GM12878 (cell line): Measurements from ENCODE around the gene TXNIP. TPM values are rescaled to one million over a fixed set of nuclear protein-coding genes. Genes with fewer than 3 reads are reported as not detected.
A peak's percentile ranks its signal among the peaks of the same experiment; 100 is the strongest.

Experiments
- ATAC-seq: fragments of 200-7000 bp; cut with Tn5 transposase; 3 replicates; pipeline ENCODE4 v1.9.1; 2020; ENCODE audit warnings: mild to moderate bottlenecking, moderate library complexity
- BruUV-seq: library from RNA; stranded (reverse); fragments of 400-500 nt; replicated peaks from 2 replicates; lab custom pipeline; 2021; lab: Mats Ljungman, UMichigan
- CTCF ChIA-PET: fragments of 300-600 bp; sonication (Branson Sonifier 250); formaldehyde crosslinking; extraction: SDS; loops from one replicate; lab custom pipeline; 2021; ENCODE audit warnings: inconsistent platforms; lab: Yijun Ruan, JAX
- POLR2A ChIA-PET: fragments of 350-600 bp; formaldehyde crosslinking; extraction: SDS; loops from one replicate; lab custom pipeline; 2021; ENCODE audit warnings: inconsistent platforms; lab: Charles Lee
- RAD21 ChIA-PET: fragments of 300-600 bp; sonication (Branson Sonifier 250); formaldehyde crosslinking; loops from one replicate; lab custom pipeline; 2023; ENCODE audit warnings: antibody characterized with exemption; ENCODE audit not compliant: unreplicated experiment; lab: Charles Lee
- SMC1A ChIA-PET: fragments of 300-600 bp; sonication (Branson Sonifier 250); formaldehyde crosslinking; loops from one replicate; lab custom pipeline; 2023; ENCODE audit not compliant: unreplicated experiment, uncharacterized antibody; lab: Charles Lee
- DNase-seq: peaks from one replicate; pipeline ENCODE4 v3.0.0-alpha.2; 2011; ENCODE audit warnings: low read depth, low spot score
- FAIRE-seq: peaks from 3 replicates; lab custom pipeline; 2011; peaks lifted over from hg19 to GRCh38; lab: Jason Lieb, UNC
- H2AFZ ChIP-seq: 2 replicates; pipeline ENCODE4 v1.6.0; 2011; ENCODE audit warnings: low read depth, low read length, control low read depth; ENCODE audit not compliant: control insufficient read depth
- H3K27ac ChIP-seq: 2 replicates; pipeline ENCODE4 v1.5.1; 2011; ENCODE audit warnings: control low read depth; ENCODE audit not compliant: control insufficient read depth, insufficient read depth
- H3K27me3 ChIP-seq, 2 experiments: replicated peaks in 1 of 2; 2 replicates each; pipeline versions ENCODE4 v1.6.0 to v1.6.1; 2011; ENCODE audit warnings: low read length in 1 of 2; ENCODE audit not compliant: control insufficient read depth in 2 of 2, insufficient read depth in 2 of 2
- H3K36me3 ChIP-seq, 2 experiments: 2 replicates each; pipeline ENCODE4 v1.5.1; 2011; ENCODE audit warnings: low read length in 1 of 2; ENCODE audit not compliant: control insufficient read depth in 2 of 2, insufficient read depth in 2 of 2
- H3K4me1 ChIP-seq: 2 replicates; pipeline ENCODE4 v1.6.1; 2011; ENCODE audit warnings: mild to moderate bottlenecking, low read length, moderate library complexity, mixed read lengths; ENCODE audit not compliant: control insufficient read depth, insufficient read depth
- H3K4me2 ChIP-seq: 2 replicates; pipeline ENCODE4 v1.6.0; 2011; ENCODE audit warnings: control low read depth; ENCODE audit not compliant: control insufficient read depth, insufficient read depth
- H3K4me3 ChIP-seq: fragments of 200-600 bp; sonication (generic); 2 replicates; pipeline ENCODE4 v1.5.1; 2016
- H3K79me2 ChIP-seq: 2 replicates; pipeline ENCODE4 v1.6.0; 2011; ENCODE audit warnings: low read length; ENCODE audit not compliant: control insufficient read depth, insufficient read depth
- H3K9ac ChIP-seq: 2 replicates; pipeline ENCODE4 v1.8.0; 2011; ENCODE audit warnings: low read length, control low read depth, mixed read lengths; ENCODE audit not compliant: control insufficient read depth, insufficient read depth
- H3K9me3 ChIP-seq: replicated peaks from 3 replicates; pipeline ENCODE4 v1.5.1; 2011; ENCODE audit warnings: mild to moderate bottlenecking, low read length; ENCODE audit not compliant: control insufficient read depth, insufficient read depth
- H4K20me1 ChIP-seq: 2 replicates; pipeline ENCODE4 v1.6.0; 2011; ENCODE audit not compliant: control insufficient read depth, insufficient read depth
- CTCF ChIP-seq, 3 experiments: IDR thresholded peaks in 2 of 3; conservative IDR thresholded peaks in 1 of 3; 2 replicates each; pipeline ENCODE4 v1.5.1; 2011; ENCODE audit warnings: low read depth in 3 of 3, low read length in 3 of 3, mild to moderate bottlenecking in 3 of 3, control low read depth in 2 of 3, moderate library complexity in 2 of 3, inconsistent platforms in 1 of 3, mixed read lengths in 1 of 3; ENCODE audit not compliant: control insufficient read depth in 2 of 3, insufficient read depth in 1 of 3; ENCODE audit errors: extremely low read depth in 1 of 3
- RAD21 ChIP-seq: IDR thresholded peaks from 2 replicates; pipeline ENCODE4 v1.6.1; 2011; ENCODE audit warnings: mild to moderate bottlenecking, low read depth, low read length, moderate library complexity; ENCODE audit not compliant: insufficient read depth
- SKIL ChIP-seq: fragments of 450-650 bp; IDR thresholded peaks from 2 replicates; pipeline ENCODE4 v1.6.1; 2017; ENCODE audit warnings: mild to moderate bottlenecking, low read depth, inconsistent platforms; ENCODE audit not compliant: poor library complexity, severe bottlenecking
- SMAD1 ChIP-seq: fragments of 450-650 bp; IDR thresholded peaks from 2 replicates; pipeline ENCODE4 v1.6.1; 2018; ENCODE audit warnings: mild to moderate bottlenecking, low read depth; ENCODE audit not compliant: partially characterized antibody
- SMC3 ChIP-seq: IDR thresholded peaks from 2 replicates; pipeline ENCODE4 v1.6.1; 2011; ENCODE audit warnings: low read length, improper control_type of control experiment, borderline replicate concordance
- WGBS: methylation state at CpG from one replicate; pipeline ENCODE4 v1.1.6; 2016; ENCODE audit warnings: low lambda C conversion rate; ENCODE audit not compliant: insufficient replicate concordance, insufficient coverage; ENCODE audit errors: missing lambda C conversion rate; 5-methylcytosine and 5-hydroxymethylcytosine counted together
- in situ Hi-C: fragments of 300-500 bp; cut with MboI; formaldehyde crosslinking; loops from 9 replicates; pipeline ENCODE4 v1.14.3; 2018; ENCODE audit warnings: mixed read lengths
- intact Hi-C: fragments of 100-400 bp; cut with micrococcal nuclease; formaldehyde crosslinking; loops from one replicate; pipeline ENCODE4 v1.14.2; 2022; ENCODE audit not compliant: unreplicated experiment
- polyA plus RNA-seq, 11 experiments: library from polyadenylated mRNA; depleted of rRNA in 4 of 11; unstranded in 6 of 11; stranded (reverse) in 5 of 11; fragments of >200 nt; fragmentation: Nextera tagmentation in 4 of 11; fragmentation: Illumina TruSeq in 1 of 11; extraction: Ambion mirVana in 4 of 11; extraction: Trizol in 1 of 11; gene quantifications; 1 replicate in 1 of 11; 2 replicates in 10 of 11; pipeline versions ENCODE4 v1.2.1 to v1.2.3, GENCODE V29; 2011 to 2016; ENCODE audit warnings: inconsistent platforms in 2 of 11, missing spikeins in 2 of 11, low read depth in 1 of 11
- total RNA-seq, 4 experiments: library from RNA; depleted of rRNA in 3 of 4; stranded (reverse); fragments of >200 nt in 3 of 4; fragmentation: Illumina TruSeq in 1 of 4; extraction: Trizol in 1 of 4; gene quantifications; 2 replicates each; pipeline versions ENCODE4 v1.2.1 to v1.2.3, GENCODE V29; 2013 to 2021

The TXNIP gene
- total and polyA plus RNA-seq, 10 of the 15 experiments (the other 5 are each of a cell fraction or from before 2014, with no cell fraction given) = 48.7 to 133 (median 107) TPM

GRCh38 chr1:146032631-146033219, 36.3 kb upstream of the TXNIP start:
- no peaks in the 10 kb centered on the region for H4K20me1 ChIP-seq
- no peaks in the 10 kb centered on the region for H3K27me3 ChIP-seq
- no peaks in the 10 kb centered on the region for H3K79me2 ChIP-seq
- no peaks in the 10 kb centered on the region for H3K9me3 ChIP-seq
- RAD21 ChIA-PET = interaction anchor here (0.6 to 2.1 kb wide), 12 partner anchors 11 to 104 kb away, joined by 3 to 8 read pairs (median 3); partner anchors contain the start of genes ANKRD34A and POLR3GL
- H3K36me3 ChIP-seq = no peaks in the 10 kb centered on the region
- H3K4me2 ChIP-seq = no peak overlapping the region
- peak overlapping the region; percentile 35; the same call in 1 of the 2 replicates for H2AFZ ChIP-seq
- DNase-seq = peak; percentile 23
- intact Hi-C loops = no loop called here
- no peak overlapping the region for H3K27ac ChIP-seq
- TF ChIP-seq SMC3 = peak; percentile 44; the same call in 1 of the 2 replicates
- TF ChIP-seq SMAD1 = no peak
- peak; percentile 41 for TF ChIP-seq RAD21
- TF ChIP-seq SKIL = peak; percentile 16
- TF ChIP-seq CTCF (IDR thresholded peaks at IDR 0.05 in 2 of 3, conservative IDR thresholded peaks at IDR 0.05 in 1 of 3; ENCODE audit: control insufficient read depth in 2 of 3, extremely low read depth in 1 of 3, insufficient read depth in 1 of 3, low read depth in 3 of 3, low read length in 3 of 3) = peak; percentile 45 to 50 (median 48); a peak in 5 of 6 replicates
- in situ Hi-C loops = no loop called here
- WGBS = 21% methylated on average over 6 of the region's 6 CpGs
- peak; percentile 26 for ATAC-seq
- no peak overlapping the region for H3K9ac ChIP-seq
- CTCF ChIA-PET = interaction anchor here (0.5 to 9.5 kb wide), 23 partner anchors 9 to 341 kb away, joined by 3 to 70 read pairs (median 5); partner anchors contain the start of genes HJV, LIX1L, PIAS3 and RBM8A
- no peak for FAIRE-seq
- SMC1A ChIA-PET = interaction anchor here (1.2 to 3.4 kb wide), 7 partner anchors 11 to 55 kb away, joined by 3 to 21 read pairs (median 7); partner anchors contain the start of gene HJV
- H3K4me1 ChIP-seq = no peaks in the 10 kb centered on the region; the same call in 1 of the 2 replicates
- H3K4me3 ChIP-seq = no peak overlapping the region
- no TSS peak for BruUV-seq
- POLR2A ChIA-PET = interaction anchor here (0.7 to 1.1 kb wide), 5 partner anchors 10 to 93 kb away, joined by 3 to 6 read pairs (median 3); no protein-coding TSS in a partner anchor
